Panc1 (cell line): Measurements from ENCODE around the gene ZNF407.

Source experiments
- SIN3A ChIP-seq: IDR thresholded peaks from 2 replicates; pipeline ENCODE4 v1.6.1; 2012; ENCODE audit warnings: low read depth, mild to moderate bottlenecking, low read length, moderate library complexity, borderline replicate concordance; ENCODE audit not compliant: insufficient read depth
- TF ChIP-seq, protein P1 (sequence below): fragments of 450-650 bp; IDR thresholded peaks from 2 replicates; pipeline ENCODE4 v1.5.1; 2017; ENCODE audit warnings: mild to moderate bottlenecking
- TF ChIP-seq, protein P2 (sequence below), 2 experiments: IDR thresholded peaks; 2 replicates each; pipeline ENCODE4 v1.6.1; 2011 to 2012; ENCODE audit warnings: low read depth in 2 of 2, control low read depth in 1 of 2, low read length in 1 of 2, mild to moderate bottlenecking in 1 of 2, moderate library complexity in 1 of 2; ENCODE audit not compliant: insufficient read depth in 1 of 2

DNA sequence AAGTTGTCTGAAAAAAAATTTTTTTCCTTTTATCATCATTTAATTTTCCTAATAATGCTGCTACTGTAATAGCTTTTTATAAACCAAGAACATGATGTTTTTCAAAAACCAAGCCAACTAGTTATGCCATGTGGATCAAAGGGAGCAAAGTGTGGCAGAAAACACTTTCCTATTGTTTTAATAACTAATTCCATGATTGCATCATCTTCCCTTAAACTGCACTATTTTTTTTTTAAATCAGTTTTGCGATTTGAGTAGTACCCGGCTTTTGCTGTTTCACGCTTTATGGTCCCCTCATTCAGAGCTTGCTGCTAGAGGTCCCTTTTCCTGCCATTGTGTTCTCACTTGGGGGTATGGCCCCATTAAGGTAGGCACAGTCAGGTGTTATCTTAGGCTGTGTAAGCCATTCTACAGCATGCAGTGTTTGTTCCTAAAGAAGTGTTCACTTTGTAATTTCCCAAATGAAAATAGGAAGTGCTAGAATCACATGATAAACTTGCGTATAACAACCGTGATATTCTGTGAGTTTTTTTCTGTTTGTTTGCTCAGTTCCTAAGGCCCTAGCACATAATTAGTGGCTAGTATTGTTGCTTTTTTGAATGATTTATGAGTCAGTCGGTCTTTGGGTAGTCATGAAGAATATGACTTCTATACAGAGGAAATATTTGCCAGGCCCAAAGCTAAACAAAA is 385.4 kb downstream of the ZNF407 start:
- TF ChIP-seq, protein P1, sequence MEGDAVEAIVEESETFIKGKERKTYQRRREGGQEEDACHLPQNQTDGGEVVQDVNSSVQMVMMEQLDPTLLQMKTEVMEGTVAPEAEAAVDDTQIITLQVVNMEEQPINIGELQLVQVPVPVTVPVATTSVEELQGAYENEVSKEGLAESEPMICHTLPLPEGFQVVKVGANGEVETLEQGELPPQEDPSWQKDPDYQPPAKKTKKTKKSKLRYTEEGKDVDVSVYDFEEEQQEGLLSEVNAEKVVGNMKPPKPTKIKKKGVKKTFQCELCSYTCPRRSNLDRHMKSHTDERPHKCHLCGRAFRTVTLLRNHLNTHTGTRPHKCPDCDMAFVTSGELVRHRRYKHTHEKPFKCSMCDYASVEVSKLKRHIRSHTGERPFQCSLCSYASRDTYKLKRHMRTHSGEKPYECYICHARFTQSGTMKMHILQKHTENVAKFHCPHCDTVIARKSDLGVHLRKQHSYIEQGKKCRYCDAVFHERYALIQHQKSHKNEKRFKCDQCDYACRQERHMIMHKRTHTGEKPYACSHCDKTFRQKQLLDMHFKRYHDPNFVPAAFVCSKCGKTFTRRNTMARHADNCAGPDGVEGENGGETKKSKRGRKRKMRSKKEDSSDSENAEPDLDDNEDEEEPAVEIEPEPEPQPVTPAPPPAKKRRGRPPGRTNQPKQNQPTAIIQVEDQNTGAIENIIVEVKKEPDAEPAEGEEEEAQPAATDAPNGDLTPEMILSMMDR: no peak
- TF ChIP-seq, protein P2, sequence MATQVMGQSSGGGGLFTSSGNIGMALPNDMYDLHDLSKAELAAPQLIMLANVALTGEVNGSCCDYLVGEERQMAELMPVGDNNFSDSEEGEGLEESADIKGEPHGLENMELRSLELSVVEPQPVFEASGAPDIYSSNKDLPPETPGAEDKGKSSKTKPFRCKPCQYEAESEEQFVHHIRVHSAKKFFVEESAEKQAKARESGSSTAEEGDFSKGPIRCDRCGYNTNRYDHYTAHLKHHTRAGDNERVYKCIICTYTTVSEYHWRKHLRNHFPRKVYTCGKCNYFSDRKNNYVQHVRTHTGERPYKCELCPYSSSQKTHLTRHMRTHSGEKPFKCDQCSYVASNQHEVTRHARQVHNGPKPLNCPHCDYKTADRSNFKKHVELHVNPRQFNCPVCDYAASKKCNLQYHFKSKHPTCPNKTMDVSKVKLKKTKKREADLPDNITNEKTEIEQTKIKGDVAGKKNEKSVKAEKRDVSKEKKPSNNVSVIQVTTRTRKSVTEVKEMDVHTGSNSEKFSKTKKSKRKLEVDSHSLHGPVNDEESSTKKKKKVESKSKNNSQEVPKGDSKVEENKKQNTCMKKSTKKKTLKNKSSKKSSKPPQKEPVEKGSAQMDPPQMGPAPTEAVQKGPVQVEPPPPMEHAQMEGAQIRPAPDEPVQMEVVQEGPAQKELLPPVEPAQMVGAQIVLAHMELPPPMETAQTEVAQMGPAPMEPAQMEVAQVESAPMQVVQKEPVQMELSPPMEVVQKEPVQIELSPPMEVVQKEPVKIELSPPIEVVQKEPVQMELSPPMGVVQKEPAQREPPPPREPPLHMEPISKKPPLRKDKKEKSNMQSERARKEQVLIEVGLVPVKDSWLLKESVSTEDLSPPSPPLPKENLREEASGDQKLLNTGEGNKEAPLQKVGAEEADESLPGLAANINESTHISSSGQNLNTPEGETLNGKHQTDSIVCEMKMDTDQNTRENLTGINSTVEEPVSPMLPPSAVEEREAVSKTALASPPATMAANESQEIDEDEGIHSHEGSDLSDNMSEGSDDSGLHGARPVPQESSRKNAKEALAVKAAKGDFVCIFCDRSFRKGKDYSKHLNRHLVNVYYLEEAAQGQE (IDR thresholded peaks at IDR 0.05; ENCODE audit: insufficient read depth in 1 of 2, low read depth in 2 of 2, low read length in 1 of 2): no peak
- TF ChIP-seq SIN3A: no peak
